DOHH2 (cell line): ENCODE measurements around the gene CTIF.

ENCODE experiments used
- H3F3A ChIP-seq: fragments of 200-600 bp; sonication (generic), shearing (Covaris generic); 2 replicates; pipeline ENCODE4 v1.6.0; 2016; ENCODE audit warnings: antibody characterized with exemption, mild to moderate bottlenecking; ENCODE audit not compliant: control insufficient read depth, insufficient read depth
- H3K27ac ChIP-seq: fragments of 200-600 bp; sonication (generic); 2 replicates; pipeline ENCODE4 v1.5.1; 2014; ENCODE audit warnings: low read depth, mild to moderate bottlenecking, low read length, moderate library complexity
- H3K27me3 ChIP-seq: fragments of 200-600 bp; sonication (generic); 2 replicates; pipeline ENCODE4 v1.6.1; 2014; ENCODE audit warnings: mild to moderate bottlenecking, low read length, mixed read lengths; ENCODE audit not compliant: control insufficient read depth
- H3K36me3 ChIP-seq: fragments of 200-600 bp; sonication (generic); 2 replicates; pipeline ENCODE4 v1.6.1; 2014; ENCODE audit warnings: mild to moderate bottlenecking, low read length, moderate library complexity, mixed read lengths; ENCODE audit not compliant: control insufficient read depth
- H3K4me1 ChIP-seq: fragments of 200-600 bp; sonication (generic); 2 replicates; pipeline ENCODE4 v1.6.1; 2014; ENCODE audit warnings: mild to moderate bottlenecking, low read length, mixed read lengths; ENCODE audit not compliant: control insufficient read depth
- H3K4me2 ChIP-seq: fragments of 200-600 bp; sonication (generic); 2 replicates; pipeline ENCODE4 v1.6.0; 2014; ENCODE audit warnings: mild to moderate bottlenecking, low read length, moderate library complexity
- H3K4me3 ChIP-seq: fragments of 200-600 bp; sonication (generic); 2 replicates; pipeline ENCODE4 v1.5.1; 2014; ENCODE audit warnings: mild to moderate bottlenecking, low read length, mixed read lengths
- H3K79me2 ChIP-seq: fragments of 200-600 bp; sonication (generic); 2 replicates; pipeline ENCODE4 v1.6.1; 2014; ENCODE audit warnings: mild to moderate bottlenecking, low read length, mixed read lengths; ENCODE audit not compliant: control insufficient read depth
- H3K9me2 ChIP-seq: fragments of 200-600 bp; sonication (generic); replicated peaks from 2 replicates; pipeline ENCODE4 v1.6.1; 2014; ENCODE audit warnings: mild to moderate bottlenecking, low read length, mixed read lengths; ENCODE audit not compliant: control insufficient read depth
- H3K9me3 ChIP-seq: fragments of 200-600 bp; sonication (generic); 2 replicates; pipeline ENCODE4 v1.6.1; 2014; ENCODE audit warnings: antibody characterized with exemption, low read length, mixed read lengths; ENCODE audit not compliant: control insufficient read depth, insufficient read depth
- H4K20me1 ChIP-seq: fragments of 200-600 bp; sonication (generic); 2 replicates; pipeline ENCODE4 v1.6.0; 2014; ENCODE audit warnings: low read depth, mild to moderate bottlenecking, antibody characterized with exemption, low read length, moderate library complexity; ENCODE audit not compliant: control insufficient read depth, insufficient read depth
- CTCF ChIP-seq: fragments of 200-600 bp; sonication (generic); IDR thresholded peaks from one replicate; pipeline ENCODE4 v1.5.1; 2014; ENCODE audit warnings: antibody characterized with exemption, mild to moderate bottlenecking, low read depth, low read length; ENCODE audit not compliant: poor library complexity, severe bottlenecking
- EZH2phosphoT487 ChIP-seq: fragments of 200-600 bp; sonication (generic); IDR thresholded peaks from 2 replicates; pipeline ENCODE4 v1.6.1; 2017; ENCODE audit warnings: borderline replicate concordance, mild to moderate bottlenecking, antibody characterized with exemption, low read length, moderate library complexity, mixed read lengths

CTIF gene

GRCh38 chr18:48612511-48612910, 73.7 kb downstream of the CTIF start:
- H3F3A ChIP-seq: no peaks in the 10 kb centered on the region
- no peak overlapping the region for H3K27ac ChIP-seq
- no peaks in the 10 kb centered on the region for H3K36me3 ChIP-seq
- H3K4me2 ChIP-seq: no peak overlapping the region
- H3K79me2 ChIP-seq: no peaks in the 10 kb centered on the region
- H3K4me1 ChIP-seq: peaks cover 16% of the 10 kb centered on the region
- no peaks in the 10 kb centered on the region for H3K27me3 ChIP-seq
- H3K9me2 ChIP-seq: no peaks in the 10 kb centered on the region
- 0 out of 2 replicates have a peak, but pooled peaks cover 3% of the 10 kb centered on the region for H4K20me1 ChIP-seq
- no peaks in the 10 kb centered on the region for H3K9me3 ChIP-seq
- TF ChIP-seq CTCF: no peak
- TF ChIP-seq EZH2phosphoT487: no peak
- no peak overlapping the region for H3K4me3 ChIP-seq

- Histone ChIP-seq H4K20me1 (0 out of 2 replicates have a peak, but pooled peaks cover 3% of the 10 kb centered on the region), H3K36me3 (no peaks in the 10 kb centered on the region), H3F3A (no peaks in the 10 kb centered on the region), H3K27ac (no peak overlapping the region), H3K4me2 (no peak overlapping the region), H3K4me1 (peaks cover 16% of the 10 kb centered on the region), H3K9me2 (no peaks in the 10 kb centered on the region), H3K27me3 (no peaks in the 10 kb centered on the region), H3K79me2 (no peaks in the 10 kb centered on the region), H3K4me3 (no peak overlapping the region), H3K9me3 (no peaks in the 10 kb centered on the region)
- TF ChIP-seq CTCF (no peak), EZH2phosphoT487 (no peak)
These were observed 74.1 kb downstream of the CTIF start for GRCh38 chr18:48612917-48613316.

GRCh38 chr18:48613589-48614404, 75.0 kb downstream of the CTIF start:
- TF ChIP-seq EZH2phosphoT487 (no peak), CTCF (no peak)
- H3K27ac ChIP-seq: no peak overlapping the region
- 0 out of 2 replicates have a peak, but pooled peaks cover 3% of the 10 kb centered on the region for H4K20me1 ChIP-seq
- no peaks in the 10 kb centered on the region for H3K79me2 ChIP-seq
- H3F3A ChIP-seq: no peaks in the 10 kb centered on the region; the same call in 1 of the 2 replicates
- H3K4me2 ChIP-seq: no peak overlapping the region
- no peak overlapping the region for H3K4me3 ChIP-seq
- H3K36me3 ChIP-seq: no peaks in the 10 kb centered on the region
- peaks cover 16% of the 10 kb centered on the region for H3K4me1 ChIP-seq
- H3K9me2 ChIP-seq: no peaks in the 10 kb centered on the region
- no peaks in the 10 kb centered on the region for H3K27me3 ChIP-seq
- no peaks in the 10 kb centered on the region for H3K9me3 ChIP-seq
